ENCODE data around the gene PIEZO2.
"Not testable (repeated sequence)": the region's sequence is repeated elsewhere in the genome, so short reads cannot be mapped to it uniquely, and the experiment has no call there.

PIEZO2 gene

DNA sequence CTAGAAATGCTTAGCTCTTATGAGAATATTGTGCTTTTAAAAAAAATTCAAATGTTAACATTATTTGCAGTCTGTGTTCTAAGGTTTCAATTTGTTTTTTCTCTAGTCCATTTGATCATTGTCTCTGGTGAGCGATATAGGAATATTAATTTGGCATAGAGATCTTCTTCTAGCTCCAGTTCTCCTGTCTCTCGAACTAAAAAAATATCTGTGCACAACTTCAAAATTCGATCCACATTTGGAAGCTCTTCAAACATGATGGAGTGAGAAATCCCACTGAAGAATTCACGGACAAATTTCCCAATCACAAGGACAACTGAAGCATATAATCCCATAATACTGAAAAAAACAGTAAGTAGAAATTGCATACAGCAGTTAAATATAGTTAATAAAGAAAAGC lies 477.9 kb downstream of the PIEZO2 start:
- no peaks in the 10 kb centered on the region for H3K4me1 ChIP-seq (ENCODE audit: control insufficient read depth, insufficient read depth, low read length)
- H3K36me3 ChIP-seq (ENCODE audit: control insufficient read depth, insufficient read depth, low read length): no peaks in the 10 kb centered on the region
- no peaks in the 10 kb centered on the region for H3K27me3 ChIP-seq (ENCODE audit: control insufficient read depth, insufficient read depth, low read length)
- H3K4me3 ChIP-seq (ENCODE audit: low read length): no peak overlapping the region
- H3K9me3 ChIP-seq (ENCODE audit: control insufficient read depth, low read length): no peaks in the 10 kb centered on the region
- H3K9ac ChIP-seq (ENCODE audit: low read length): no peak overlapping the region

DNA sequence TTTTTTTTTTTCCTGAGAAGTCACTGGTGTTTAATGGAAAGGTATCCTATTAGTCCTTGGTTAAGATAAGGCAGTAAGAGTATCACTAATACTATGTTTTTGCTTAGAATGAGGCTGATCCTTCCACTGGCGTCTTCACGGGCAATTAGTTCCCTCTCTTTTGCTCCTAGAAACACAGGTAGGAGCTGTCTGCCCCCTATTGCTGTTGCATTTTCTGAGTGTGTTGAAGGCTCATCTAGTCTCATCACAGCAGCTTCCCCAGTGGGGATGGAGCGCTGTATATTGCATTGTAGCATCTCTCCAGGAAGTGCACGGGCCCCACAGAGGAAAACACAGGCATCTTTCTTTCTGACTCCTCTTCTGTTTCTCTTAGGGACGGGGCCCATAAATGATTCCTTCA lies 478.5 kb downstream of the PIEZO2 start:
- Histone ChIP-seq H3K4me1 (ENCODE audit: control insufficient read depth, insufficient read depth, low read length) (no peaks in the 10 kb centered on the region), H3K27me3 (ENCODE audit: control insufficient read depth, insufficient read depth, low read length) (no peaks in the 10 kb centered on the region), H3K9me3 (ENCODE audit: control insufficient read depth, low read length) (no peaks in the 10 kb centered on the region), H3K4me3 (ENCODE audit: low read length) (no peak overlapping the region), H3K36me3 (ENCODE audit: control insufficient read depth, insufficient read depth, low read length) (no peaks in the 10 kb centered on the region), H3K9ac (ENCODE audit: low read length) (no peak overlapping the region)

DNA sequence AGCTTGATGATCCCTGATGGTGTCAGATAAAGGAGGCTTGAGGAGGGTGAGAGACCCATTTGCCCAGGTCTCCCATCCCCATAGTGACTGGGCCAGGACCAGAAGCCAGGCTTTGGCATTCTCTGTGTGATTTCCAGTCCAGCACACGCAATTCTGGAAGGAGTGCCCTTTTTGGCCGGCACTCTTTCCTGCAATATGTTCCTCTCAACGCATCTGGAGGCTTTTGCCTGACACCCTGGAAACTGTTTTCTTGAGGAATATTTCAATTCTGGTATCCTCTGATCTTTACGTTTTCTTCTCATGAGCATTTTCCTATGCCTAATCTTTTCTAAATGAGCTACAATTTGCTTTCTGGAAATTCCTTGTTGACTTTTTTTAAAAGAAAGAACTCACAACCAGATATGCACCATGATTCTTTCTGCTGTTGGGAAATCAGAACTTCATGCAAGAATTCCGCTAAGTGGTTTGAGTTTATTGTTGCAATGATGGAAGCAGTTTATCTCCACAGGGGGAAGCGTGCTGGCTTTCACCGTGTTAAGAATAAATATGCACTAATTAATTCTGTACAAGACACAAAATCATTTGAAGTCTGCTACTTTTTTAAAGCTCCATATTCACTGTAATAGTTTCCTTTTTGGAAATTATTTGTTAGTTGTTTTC lies 479.8 kb downstream of the PIEZO2 start:
- no peaks in the 10 kb centered on the region for H3K4me1 ChIP-seq (ENCODE audit: control insufficient read depth, insufficient read depth, low read length)
- H3K36me3 ChIP-seq (ENCODE audit: control insufficient read depth, insufficient read depth, low read length): no peaks in the 10 kb centered on the region
- H3K27me3 ChIP-seq (ENCODE audit: control insufficient read depth, insufficient read depth, low read length): no peaks in the 10 kb centered on the region
- no peaks in the 10 kb centered on the region for H3K9me3 ChIP-seq (ENCODE audit: control insufficient read depth, low read length)
- no peak overlapping the region for H3K4me3 ChIP-seq (ENCODE audit: low read length)
- H3K9ac ChIP-seq (ENCODE audit: low read length): no peak overlapping the region

DNA sequence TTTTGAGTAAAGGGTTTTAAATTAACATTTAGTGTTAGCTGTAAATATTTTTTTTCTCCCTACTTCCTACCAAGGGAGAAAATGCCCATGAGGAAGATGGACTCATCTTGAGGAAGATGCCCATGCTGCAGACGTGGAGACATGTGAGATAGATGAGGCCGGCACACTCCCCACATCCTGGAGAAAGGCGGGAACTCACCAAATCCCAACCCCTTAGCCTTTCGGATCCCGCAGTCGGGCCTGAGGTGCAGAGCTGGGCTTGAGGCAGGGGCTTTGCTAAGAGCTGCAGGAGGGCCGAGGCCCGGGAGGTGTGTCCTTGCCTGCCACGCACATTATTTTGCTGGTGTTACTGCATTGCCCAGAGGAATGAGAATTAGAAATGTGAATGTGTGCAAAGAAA lies 485.6 kb downstream of the PIEZO2 start:
- Histone ChIP-seq H3K36me3 (ENCODE audit: control insufficient read depth, insufficient read depth, low read length) (no peaks in the 10 kb centered on the region), H3K27me3 (ENCODE audit: control insufficient read depth, insufficient read depth, low read length) (no peaks in the 10 kb centered on the region), H3K9ac (ENCODE audit: low read length) (no peak overlapping the region), H3K4me3 (ENCODE audit: low read length) (no peak overlapping the region), H3K9me3 (ENCODE audit: control insufficient read depth, low read length) (no peaks in the 10 kb centered on the region), H3K4me1 (ENCODE audit: control insufficient read depth, insufficient read depth, low read length) (peaks cover 16% of the 10 kb centered on the region)

DNA sequence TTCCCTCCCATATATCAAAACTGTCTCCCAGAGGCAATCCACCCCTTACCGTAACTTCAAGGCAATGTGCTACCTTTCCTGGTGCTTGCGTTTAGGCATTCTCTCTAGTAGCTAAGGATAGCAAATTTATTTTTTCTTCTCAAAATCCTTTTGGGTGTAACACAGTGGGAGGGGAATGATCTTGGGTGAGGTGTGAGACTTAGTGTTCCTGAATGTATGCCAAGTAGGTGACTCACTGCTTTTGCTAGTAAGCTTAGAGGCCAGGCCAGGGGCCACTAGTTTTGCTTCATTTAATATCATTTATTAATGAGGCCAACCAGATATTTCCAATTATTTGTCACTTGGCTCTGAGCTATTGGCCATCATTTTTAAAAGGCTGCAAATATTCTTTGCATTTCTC lies 488.1 kb downstream of the PIEZO2 start:
- Histone ChIP-seq H3K27me3 (ENCODE audit: control insufficient read depth, insufficient read depth, low read length) (no peaks in the 10 kb centered on the region), H3K4me1 (ENCODE audit: control insufficient read depth, insufficient read depth, low read length) (peaks cover 16% of the 10 kb centered on the region), H3K4me3 (ENCODE audit: low read length) (no peak overlapping the region), H3K9me3 (ENCODE audit: control insufficient read depth, low read length) (no peaks in the 10 kb centered on the region), H3K9ac (ENCODE audit: low read length) (no peak overlapping the region), H3K36me3 (ENCODE audit: control insufficient read depth, insufficient read depth, low read length) (no peaks in the 10 kb centered on the region)

DNA sequence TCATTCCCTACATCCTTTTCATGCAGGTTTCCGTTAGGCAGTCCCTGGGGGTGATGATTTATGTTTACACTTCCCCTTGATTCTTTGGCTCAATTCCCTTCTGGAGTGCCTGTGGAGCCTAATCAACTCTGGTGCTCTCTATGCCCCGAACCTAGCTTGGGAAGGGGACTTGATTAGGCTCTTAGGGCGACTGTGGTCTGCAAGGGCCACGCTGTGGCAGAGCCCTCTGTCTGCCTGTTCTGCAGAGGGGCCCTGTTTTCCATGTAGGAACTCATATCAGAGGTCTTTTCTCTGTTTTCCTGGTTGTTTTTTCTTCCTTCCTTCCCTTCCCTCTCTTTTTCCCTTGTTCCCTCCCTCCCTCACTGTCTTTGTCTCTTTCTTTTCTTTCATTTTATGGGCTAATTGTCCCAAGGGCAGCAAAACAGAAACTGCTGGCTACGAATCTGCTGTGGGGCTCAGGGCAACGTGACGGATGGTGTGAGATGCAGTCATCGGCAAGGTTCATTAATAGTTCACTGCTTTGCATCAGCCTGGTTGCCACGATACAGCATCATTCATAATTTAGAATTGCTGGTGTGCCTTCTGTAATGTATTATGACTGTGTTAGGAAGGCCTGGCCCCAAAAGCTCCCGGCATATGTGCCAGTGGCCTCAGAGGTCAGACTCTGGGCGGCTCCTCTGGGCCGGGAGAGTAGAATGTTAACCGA lies 489.0 kb downstream of the PIEZO2 start:
- no peak overlapping the region for H3K4me3 ChIP-seq (ENCODE audit: low read length)
- no peaks in the 10 kb centered on the region for H3K27me3 ChIP-seq (ENCODE audit: control insufficient read depth, insufficient read depth, low read length)
- no peak overlapping the region for H3K9ac ChIP-seq (ENCODE audit: low read length)

DNA sequence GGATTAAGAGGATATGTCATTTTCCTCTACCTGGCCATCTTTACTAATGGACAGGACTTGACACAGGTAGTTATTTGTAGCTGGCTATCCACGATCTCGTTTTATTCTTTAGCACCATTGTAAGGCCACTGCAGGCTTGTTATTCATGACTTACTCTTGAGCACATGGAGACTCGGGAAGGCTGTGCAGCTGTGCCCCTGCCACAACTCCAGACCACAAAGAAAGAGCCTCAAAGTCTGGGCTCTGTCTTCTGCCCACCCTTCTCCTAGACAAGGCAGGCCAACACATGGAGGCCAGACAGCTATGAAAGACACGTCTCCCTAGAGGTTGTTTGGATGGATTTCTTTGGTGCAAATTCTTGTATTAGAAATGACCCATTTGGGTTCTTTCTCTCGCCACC lies 489.8 kb downstream of the PIEZO2 start:
- Histone ChIP-seq H3K27me3 (ENCODE audit: control insufficient read depth, insufficient read depth, low read length) (no peaks in the 10 kb centered on the region), H3K4me3 (ENCODE audit: low read length) (no peak overlapping the region), H3K36me3 (ENCODE audit: control insufficient read depth, insufficient read depth, low read length) (no peaks in the 10 kb centered on the region), H3K4me1 (ENCODE audit: control insufficient read depth, insufficient read depth, low read length) (peaks cover 16% of the 10 kb centered on the region), H3K9ac (ENCODE audit: low read length) (no peak overlapping the region), H3K9me3 (ENCODE audit: control insufficient read depth, low read length) (no peaks in the 10 kb centered on the region)

More for the DNA sequence above, 489.0 kb downstream of the PIEZO2 start:
- H3K36me3 ChIP-seq (ENCODE audit: control insufficient read depth, insufficient read depth, low read length): no peaks in the 10 kb centered on the region
- no peaks in the 10 kb centered on the region for H3K9me3 ChIP-seq (ENCODE audit: control insufficient read depth, low read length)
- peaks cover 16% of the 10 kb centered on the region for H3K4me1 ChIP-seq (ENCODE audit: control insufficient read depth, insufficient read depth, low read length)

DNA sequence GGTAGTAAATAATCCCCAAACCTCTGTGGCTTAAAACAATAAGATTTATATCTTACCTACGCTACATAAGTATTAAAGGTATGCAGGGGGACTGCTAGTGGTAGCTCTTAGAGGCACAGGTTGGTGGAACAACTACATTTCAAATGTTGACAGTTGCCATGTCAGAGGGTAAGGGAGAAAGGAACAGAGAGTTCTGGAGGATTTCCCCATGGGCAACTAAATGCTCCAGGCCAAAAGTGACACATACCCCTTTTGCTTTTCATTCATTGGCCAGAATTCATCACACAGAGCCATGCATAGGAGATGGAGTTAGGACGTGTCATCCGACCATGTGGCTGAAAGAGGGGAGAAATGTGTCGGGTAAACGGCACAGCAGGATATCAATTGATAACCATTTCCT lies 490.4 kb downstream of the PIEZO2 start:
- H3K27me3 ChIP-seq (ENCODE audit: control insufficient read depth, insufficient read depth, low read length): no peaks in the 10 kb centered on the region
- H3K36me3 ChIP-seq (ENCODE audit: control insufficient read depth, insufficient read depth, low read length): no peaks in the 10 kb centered on the region
- H3K9ac ChIP-seq (ENCODE audit: low read length): no peak overlapping the region
- H3K9me3 ChIP-seq (ENCODE audit: control insufficient read depth, low read length): no peaks in the 10 kb centered on the region
- no peak overlapping the region for H3K4me3 ChIP-seq (ENCODE audit: low read length)
- peaks cover 16% of the 10 kb centered on the region for H3K4me1 ChIP-seq (ENCODE audit: control insufficient read depth, insufficient read depth, low read length)

DNA sequence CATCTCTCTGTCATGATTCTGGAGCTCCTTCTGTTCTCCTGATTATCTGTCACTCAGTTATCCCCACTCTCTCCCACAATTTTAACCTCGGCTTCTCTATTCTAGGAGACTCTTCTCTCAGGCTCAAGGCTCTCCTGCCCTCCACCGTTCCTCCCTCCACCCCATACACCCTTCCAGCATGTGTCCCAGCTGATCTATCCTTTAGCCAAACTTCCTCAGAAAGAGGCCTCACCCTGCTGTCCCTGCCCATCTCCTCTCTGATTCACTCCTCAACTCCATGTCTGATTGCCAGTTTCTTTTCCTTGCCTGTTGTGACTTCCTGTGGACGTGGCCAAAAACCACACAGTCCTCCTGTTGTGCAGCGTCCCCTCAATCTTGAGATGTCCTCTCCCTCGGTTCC lies 505.4 kb downstream of the PIEZO2 start:
- not testable (repeated sequence) for H3K9ac ChIP-seq (ENCODE audit: low read length); H3K9me3 ChIP-seq (ENCODE audit: control insufficient read depth, low read length); H3K4me3 ChIP-seq (ENCODE audit: low read length); H3K27me3 ChIP-seq (ENCODE audit: control insufficient read depth, insufficient read depth, low read length); H3K36me3 ChIP-seq (ENCODE audit: control insufficient read depth, insufficient read depth, low read length); H3K4me1 ChIP-seq (ENCODE audit: control insufficient read depth, insufficient read depth, low read length)

DNA sequence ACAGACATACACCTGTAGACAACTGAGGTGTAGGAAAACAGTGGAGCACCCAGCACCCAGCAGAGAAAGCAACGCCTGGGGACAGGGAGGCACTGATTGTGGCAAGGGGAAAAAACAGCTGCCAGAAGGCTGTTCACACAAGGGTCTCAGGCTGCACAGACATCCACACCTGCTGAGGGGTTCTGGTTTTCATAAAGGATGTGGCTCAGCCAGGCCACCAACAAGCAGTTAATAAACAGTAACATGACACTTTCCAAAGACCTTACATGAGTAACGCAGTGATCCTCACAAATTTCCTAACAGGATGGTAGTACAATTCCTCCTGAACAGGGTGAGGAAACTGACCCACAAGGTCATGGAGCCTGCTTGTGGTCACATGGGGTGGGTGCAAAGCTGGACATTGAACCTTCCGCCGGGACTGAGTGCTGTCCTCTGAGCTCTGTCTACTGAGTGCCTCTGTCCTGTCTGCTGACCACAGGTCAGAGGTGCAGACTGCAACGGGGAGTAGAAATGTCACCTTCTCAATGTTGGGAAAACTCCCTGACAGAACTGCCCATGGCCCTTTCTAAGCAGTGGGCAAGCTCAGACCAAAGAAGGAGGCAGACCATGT lies 506.3 kb downstream of the PIEZO2 start:
- H3K4me3 ChIP-seq (ENCODE audit: low read length); H3K9ac ChIP-seq (ENCODE audit: low read length); H3K36me3 ChIP-seq (ENCODE audit: control insufficient read depth, insufficient read depth, low read length); H3K27me3 ChIP-seq (ENCODE audit: control insufficient read depth, insufficient read depth, low read length); H3K9me3 ChIP-seq (ENCODE audit: control insufficient read depth, low read length); H3K4me1 ChIP-seq (ENCODE audit: control insufficient read depth, insufficient read depth, low read length): not testable (repeated sequence)

DNA sequence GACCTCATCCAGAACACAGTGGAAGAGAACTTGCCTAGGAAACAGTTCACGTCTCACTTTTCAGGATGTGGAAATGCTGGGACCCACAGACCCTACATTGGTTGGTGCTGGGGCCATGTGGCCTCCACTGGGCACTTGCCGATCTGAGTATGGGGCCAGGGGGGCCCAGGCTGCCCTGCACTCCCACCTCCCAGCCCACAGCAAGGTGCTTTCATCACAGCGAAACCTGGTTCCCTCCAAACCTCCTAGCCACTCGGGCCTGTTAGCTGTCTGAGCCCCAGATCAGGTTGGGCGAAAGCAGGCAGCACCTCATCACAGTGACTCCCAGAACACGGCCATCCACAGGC lies 510.9 kb downstream of the PIEZO2 start:
- not testable (repeated sequence) for H3K9ac ChIP-seq (ENCODE audit: low read length); H3K4me3 ChIP-seq (ENCODE audit: low read length); H3K27me3 ChIP-seq (ENCODE audit: control insufficient read depth, insufficient read depth, low read length); H3K9me3 ChIP-seq (ENCODE audit: control insufficient read depth, low read length); H3K36me3 ChIP-seq (ENCODE audit: control insufficient read depth, insufficient read depth, low read length); H3K4me1 ChIP-seq (ENCODE audit: control insufficient read depth, insufficient read depth, low read length)

DNA sequence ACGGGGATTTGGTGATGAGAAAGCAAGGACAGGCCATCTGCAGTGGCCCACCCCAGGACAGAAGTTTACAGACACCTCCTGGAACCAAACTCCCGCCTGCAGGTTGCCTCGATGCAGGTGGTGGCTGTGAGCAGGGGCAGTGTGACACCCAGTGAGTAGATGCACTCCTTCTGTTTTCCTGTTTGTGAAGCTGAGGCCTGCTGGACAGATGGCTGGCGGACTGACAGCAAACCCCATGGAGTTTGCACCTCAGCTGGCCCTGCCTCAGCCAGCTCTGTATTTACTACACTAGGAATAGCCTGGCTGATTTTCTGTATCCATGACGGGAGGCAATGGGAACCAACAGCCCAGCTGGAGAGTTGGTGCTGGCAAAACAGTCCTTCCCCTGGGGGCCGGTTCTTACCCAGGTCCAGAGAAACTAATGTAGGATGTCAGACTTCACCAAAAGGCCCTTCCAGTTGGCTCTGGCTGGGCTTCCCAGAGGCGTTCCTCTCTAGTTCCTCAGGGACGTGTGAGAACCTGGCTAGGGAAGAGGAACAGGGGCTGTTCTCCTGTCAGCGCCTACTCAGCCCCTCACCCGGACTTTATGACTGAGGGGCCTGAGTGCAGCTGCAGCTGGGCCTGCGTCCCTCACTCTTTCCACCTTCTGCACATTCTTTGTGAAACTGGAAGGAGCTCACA lies 511.4 kb downstream of the PIEZO2 start:
- not testable (repeated sequence) for H3K4me3 ChIP-seq (ENCODE audit: low read length); H3K9me3 ChIP-seq (ENCODE audit: control insufficient read depth, low read length); H3K36me3 ChIP-seq (ENCODE audit: control insufficient read depth, insufficient read depth, low read length); H3K9ac ChIP-seq (ENCODE audit: low read length); H3K27me3 ChIP-seq (ENCODE audit: control insufficient read depth, insufficient read depth, low read length); H3K4me1 ChIP-seq (ENCODE audit: control insufficient read depth, insufficient read depth, low read length)
